GM12878 (cell line): ENCODE measurements around the gene SYNDIG1. TPM values are rescaled to one million over a fixed set of nuclear protein-coding genes. Genes with fewer than 3 reads are reported as not detected.

Source experiments
- ATAC-seq: fragments of 200-7000 bp; cut with Tn5 transposase; 3 replicates; pipeline ENCODE4 v1.9.1; 2020; ENCODE audit warnings: mild to moderate bottlenecking, moderate library complexity
- BruUV-seq: library from RNA; stranded (reverse); fragments of 400-500 nt; replicated peaks from 2 replicates; lab custom pipeline; 2021; lab: Mats Ljungman, UMichigan
- CTCF ChIA-PET: fragments of 300-600 bp; sonication (Branson Sonifier 250); formaldehyde crosslinking; extraction: SDS; loops from one replicate; lab custom pipeline; 2021; ENCODE audit warnings: inconsistent platforms; lab: Yijun Ruan, JAX
- POLR2A ChIA-PET: fragments of 350-600 bp; formaldehyde crosslinking; extraction: SDS; loops from one replicate; lab custom pipeline; 2021; ENCODE audit warnings: inconsistent platforms; lab: Charles Lee
- RAD21 ChIA-PET: fragments of 300-600 bp; sonication (Branson Sonifier 250); formaldehyde crosslinking; loops from one replicate; lab custom pipeline; 2023; ENCODE audit warnings: antibody characterized with exemption; ENCODE audit not compliant: unreplicated experiment; lab: Charles Lee
- SMC1A ChIA-PET: fragments of 300-600 bp; sonication (Branson Sonifier 250); formaldehyde crosslinking; loops from one replicate; lab custom pipeline; 2023; ENCODE audit not compliant: unreplicated experiment, uncharacterized antibody; lab: Charles Lee
- DNase-seq: peaks from one replicate; pipeline ENCODE4 v3.0.0-alpha.2; 2011; ENCODE audit warnings: low read depth, low spot score
- FAIRE-seq: peaks from 3 replicates; lab custom pipeline; 2011; peaks lifted over from hg19 to GRCh38; lab: Jason Lieb, UNC
- H2AFZ ChIP-seq: 2 replicates; pipeline ENCODE4 v1.6.0; 2011; ENCODE audit warnings: low read depth, low read length, control low read depth; ENCODE audit not compliant: control insufficient read depth
- H3K27ac ChIP-seq: 2 replicates; pipeline ENCODE4 v1.5.1; 2011; ENCODE audit warnings: control low read depth; ENCODE audit not compliant: control insufficient read depth, insufficient read depth
- H3K27me3 ChIP-seq, 2 experiments: replicated peaks in 1 of 2; 2 replicates each; pipeline versions ENCODE4 v1.6.0 to v1.6.1; 2011; ENCODE audit warnings: low read length in 1 of 2; ENCODE audit not compliant: control insufficient read depth in 2 of 2, insufficient read depth in 2 of 2
- H3K36me3 ChIP-seq, 2 experiments: 2 replicates each; pipeline ENCODE4 v1.5.1; 2011; ENCODE audit warnings: low read length in 1 of 2; ENCODE audit not compliant: control insufficient read depth in 2 of 2, insufficient read depth in 2 of 2
- H3K4me1 ChIP-seq: 2 replicates; pipeline ENCODE4 v1.6.1; 2011; ENCODE audit warnings: mild to moderate bottlenecking, low read length, moderate library complexity, mixed read lengths; ENCODE audit not compliant: control insufficient read depth, insufficient read depth
- H3K4me2 ChIP-seq: 2 replicates; pipeline ENCODE4 v1.6.0; 2011; ENCODE audit warnings: control low read depth; ENCODE audit not compliant: control insufficient read depth, insufficient read depth
- H3K4me3 ChIP-seq: fragments of 200-600 bp; sonication (generic); 2 replicates; pipeline ENCODE4 v1.5.1; 2016
- H3K79me2 ChIP-seq: 2 replicates; pipeline ENCODE4 v1.6.0; 2011; ENCODE audit warnings: low read length; ENCODE audit not compliant: control insufficient read depth, insufficient read depth
- H3K9ac ChIP-seq: 2 replicates; pipeline ENCODE4 v1.8.0; 2011; ENCODE audit warnings: low read length, control low read depth, mixed read lengths; ENCODE audit not compliant: control insufficient read depth, insufficient read depth
- H3K9me3 ChIP-seq: replicated peaks from 3 replicates; pipeline ENCODE4 v1.5.1; 2011; ENCODE audit warnings: mild to moderate bottlenecking, low read length; ENCODE audit not compliant: control insufficient read depth, insufficient read depth
- H4K20me1 ChIP-seq: 2 replicates; pipeline ENCODE4 v1.6.0; 2011; ENCODE audit not compliant: control insufficient read depth, insufficient read depth
- BCL3 ChIP-seq: IDR thresholded peaks from 2 replicates; pipeline ENCODE4 v1.6.1; 2011; ENCODE audit warnings: borderline replicate concordance, low read depth, mild to moderate bottlenecking, moderate library complexity, low read length; ENCODE audit not compliant: insufficient read depth, poor library complexity, severe bottlenecking
- BMI1 ChIP-seq: fragments of 450-650 bp; IDR thresholded peaks from 2 replicates; pipeline ENCODE4 v1.6.1; 2016; ENCODE audit warnings: mild to moderate bottlenecking, moderate library complexity, borderline replicate concordance
- BRCA1 ChIP-seq: IDR thresholded peaks from 2 replicates; pipeline ENCODE4 v1.6.1; 2011; ENCODE audit warnings: low read depth, low read length, improper control_type of control experiment
- CHD4 ChIP-seq: fragments of 200-600 bp; sonication (generic); IDR thresholded peaks from 2 replicates; pipeline ENCODE4 v1.6.1; 2016; ENCODE audit warnings: mild to moderate bottlenecking
- E4F1 ChIP-seq: fragments of 450-650 bp; IDR thresholded peaks from 2 replicates; pipeline ENCODE4 v1.6.1; 2018; ENCODE audit warnings: borderline replicate concordance, mild to moderate bottlenecking; ENCODE audit not compliant: partially characterized antibody
- IKZF1 ChIP-seq: fragments of 450-650 bp; conservative IDR thresholded peaks from 2 replicates; pipeline ENCODE4 v1.6.1; 2017; ENCODE audit warnings: antibody characterized with exemption, mild to moderate bottlenecking
- MEF2A ChIP-seq: IDR thresholded peaks from 2 replicates; pipeline ENCODE4 v1.6.1; 2011; ENCODE audit warnings: low read depth, mild to moderate bottlenecking, low read length, moderate library complexity; ENCODE audit not compliant: insufficient read depth
- MYB ChIP-seq: fragments of 150-350 bp; IDR thresholded peaks from 2 replicates; pipeline ENCODE4 v1.6.1; 2014; ENCODE audit warnings: mild to moderate bottlenecking, low read depth, low read length, borderline replicate concordance
- NRF1 ChIP-seq: conservative IDR thresholded peaks from 2 replicates; pipeline ENCODE4 v1.6.1; 2011; ENCODE audit warnings: mild to moderate bottlenecking, low read depth, low read length, improper control_type of control experiment
- POU2F2 ChIP-seq: IDR thresholded peaks from 3 replicates; pipeline ENCODE4 v1.6.1; 2011; ENCODE audit warnings: low read depth, mild to moderate bottlenecking, low read length, borderline replicate concordance
- SREBF1 ChIP-seq: IDR thresholded peaks from 2 replicates; pipeline ENCODE4 v1.6.1; 2012; ENCODE audit warnings: mild to moderate bottlenecking, low read length
- STAT3 ChIP-seq: IDR thresholded peaks from 2 replicates; pipeline ENCODE4 v1.6.1; 2011; ENCODE audit warnings: low read depth, low read length, improper control_type of control experiment
- TBL1XR1 ChIP-seq: IDR thresholded peaks from 2 replicates; pipeline ENCODE4 v1.6.1; 2012; ENCODE audit warnings: low read depth, low read length, improper control_type of control experiment
- ZBED1 ChIP-seq: IDR thresholded peaks from 2 replicates; pipeline ENCODE4 v1.6.1; 2016; ENCODE audit warnings: borderline replicate concordance
- ZBTB11 ChIP-seq: fragments of 450-650 bp; formaldehyde crosslinking; IDR thresholded peaks from 2 replicates; pipeline ENCODE4 v1.5.0; 2022; ENCODE audit warnings: mild to moderate bottlenecking, missing genetic modification characterization
- ZNF622 ChIP-seq: fragments of 450-650 bp; IDR thresholded peaks from 2 replicates; pipeline ENCODE4 v1.6.1; 2017; ENCODE audit warnings: mild to moderate bottlenecking, inconsistent platforms
- WGBS: methylation state at CpG from one replicate; pipeline ENCODE4 v1.1.6; 2016; ENCODE audit warnings: low lambda C conversion rate; ENCODE audit not compliant: insufficient replicate concordance, insufficient coverage; ENCODE audit errors: missing lambda C conversion rate; 5-methylcytosine and 5-hydroxymethylcytosine counted together
- in situ Hi-C: fragments of 300-500 bp; cut with MboI; formaldehyde crosslinking; loops from 9 replicates; pipeline ENCODE4 v1.14.3; 2018; ENCODE audit warnings: mixed read lengths
- intact Hi-C: fragments of 100-400 bp; cut with micrococcal nuclease; formaldehyde crosslinking; loops from one replicate; pipeline ENCODE4 v1.14.2; 2022; ENCODE audit not compliant: unreplicated experiment
- polyA plus RNA-seq, 11 experiments: library from polyadenylated mRNA; depleted of rRNA in 4 of 11; unstranded in 6 of 11; stranded (reverse) in 5 of 11; fragments of >200 nt; fragmentation: Nextera tagmentation in 4 of 11; fragmentation: Illumina TruSeq in 1 of 11; extraction: Ambion mirVana in 4 of 11; extraction: Trizol in 1 of 11; gene quantifications; 1 replicate in 1 of 11; 2 replicates in 10 of 11; pipeline versions ENCODE4 v1.2.1 to v1.2.3, GENCODE V29; 2011 to 2016; ENCODE audit warnings: inconsistent platforms in 2 of 11, missing spikeins in 2 of 11, low read depth in 1 of 11
- total RNA-seq, 4 experiments: library from RNA; depleted of rRNA in 3 of 4; stranded (reverse); fragments of >200 nt in 3 of 4; fragmentation: Illumina TruSeq in 1 of 4; extraction: Trizol in 1 of 4; gene quantifications; 2 replicates each; pipeline versions ENCODE4 v1.2.1 to v1.2.3, GENCODE V29; 2013 to 2021

SYNDIG1 gene
- total and polyA plus RNA-seq, 10 of the 15 experiments (the other 5 are each of a cell fraction or from before 2014, with no cell fraction given): not detected

GRCh38 chr20:24659835-24660234 lies 190.4 kb downstream of the SYNDIG1 start:
- no peaks in the 10 kb centered on the region for H3K4me1 ChIP-seq
- H3K27me3 ChIP-seq: no peaks in the 10 kb centered on the region; a peak in 1 of 4 replicates
- ChIA-PET POLR2A (no interaction called here), RAD21 (no interaction called here), CTCF (no interaction called here), SMC1A (no interaction called here)
- ATAC-seq (no peak), DNase-seq (no peak), FAIRE-seq (no peak)
- H3K36me3 ChIP-seq: no peaks in the 10 kb centered on the region
- H3K4me3 ChIP-seq: no peak overlapping the region
- 67% methylated on average over 6 of the region's 6 CpGs for WGBS
- no peak overlapping the region for H3K4me2 ChIP-seq
- H3K9ac ChIP-seq: no peak overlapping the region
- no peaks in the 10 kb centered on the region for H3K9me3 ChIP-seq
- intact Hi-C loops (no loop called here), in situ Hi-C loops (no loop called here)
- no peaks in the 10 kb centered on the region for H4K20me1 ChIP-seq
- no TSS peak for BruUV-seq
- H3K27ac ChIP-seq: no peak overlapping the region
- H3K79me2 ChIP-seq: no peaks in the 10 kb centered on the region
- H2AFZ ChIP-seq: no peak overlapping the region
- TF ChIP-seq TBL1XR1 (no peak), SREBF1 (no peak), BCL3 (no peak), STAT3 (no peak), BMI1 (no peak), MEF2A (no peak), ZBTB11 (CRISPR knock-in tag) (no peak), ZBED1 (no peak), BRCA1 (no peak), IKZF1 (no peak), POU2F2 (no peak), ZNF622 (no peak), MYB (no peak), NRF1 (no peak), E4F1 (no peak), CHD4 (no peak)
